ENCODE results near the gene GDPD4.

GDPD4 gene

GRCh38 chr11:77294040-77294439 lies 7.4 kb downstream of the GDPD4 start:
- DNase-seq: no peak

- no peak for DNase-seq
These were observed 11.7 kb downstream of the GDPD4 start for GRCh38 chr11:77289737-77290136.

- DNase-seq: no peak
These were observed 13.7 kb downstream of the GDPD4 start for GRCh38 chr11:77287615-77288273.

GRCh38 chr11:77287136-77287535 lies 14.3 kb downstream of the GDPD4 start:
- DNase-seq: no peak

- no peak for DNase-seq
These were observed 16.7 kb downstream of the GDPD4 start for GRCh38 chr11:77284476-77285468.

- DNase-seq: no peak
These were observed 18.4 kb downstream of the GDPD4 start for GRCh38 chr11:77283101-77283500.

- no peak for DNase-seq
These were observed 22.6 kb downstream of the GDPD4 start for GRCh38 chr11:77278595-77279506.

- no peak for DNase-seq
These were observed 25.2 kb downstream of the GDPD4 start for GRCh38 chr11:77276271-77276670.

GRCh38 chr11:77270921-77271320 lies 30.6 kb downstream of the GDPD4 start:
- DNase-seq: no peak

- no peak for DNase-seq
These were observed 31.9 kb downstream of the GDPD4 start for GRCh38 chr11:77269484-77270123.

GRCh38 chr11:77267962-77268361 lies 33.5 kb downstream of the GDPD4 start:
- DNase-seq: no peak

GRCh38 chr11:77266766-77267165 lies 34.7 kb downstream of the GDPD4 start:
- no peak for DNase-seq

- DNase-seq: no peak
These were observed 38.7 kb downstream of the GDPD4 start for GRCh38 chr11:77262803-77263202.

GRCh38 chr11:77259641-77260040 lies 41.8 kb downstream of the GDPD4 start:
- DNase-seq: no peak

- no peak for DNase-seq
These were observed 47.8 kb downstream of the GDPD4 start for GRCh38 chr11:77253690-77254089.

- no peak for DNase-seq
These were observed 48.8 kb downstream of the GDPD4 start for GRCh38 chr11:77252555-77253270.

GRCh38 chr11:77250881-77251640 lies 50.4 kb downstream of the GDPD4 start:
- no peak for DNase-seq

- DNase-seq: no peak
These were observed 52.1 kb downstream of the GDPD4 start for GRCh38 chr11:77249427-77249826.

- no peak for DNase-seq
These were observed 57.0 kb downstream of the GDPD4 start for GRCh38 chr11:77244277-77245027.

GRCh38 chr11:77236901-77237300 lies 64.6 kb downstream of the GDPD4 start:
- no peak for DNase-seq

Data from effector CD8-positive, alpha-beta T cell (primary cell).